ENCODE data around the gene UBLCP1.
"Not testable (repeated sequence)": the region's sequence is repeated elsewhere in the genome, so short reads cannot be mapped to it uniquely, and the experiment has no call there.

Gene UBLCP1

GRCh38 chr5:159228097-159228496, 35.0 kb upstream of the UBLCP1 start:
- not testable (repeated sequence) for H3K36me3 ChIP-seq (ENCODE audit: insufficient read depth, low read length); H3K9me3 ChIP-seq (ENCODE audit: insufficient read depth, low read depth, low read length); H3K4me3 ChIP-seq (ENCODE audit: low read length); H3K27ac ChIP-seq (ENCODE audit: low read depth, low read length); H3K9ac ChIP-seq (ENCODE audit: low read depth, low read length)
- peaks cover 11% of the 10 kb centered on the region for H3K4me1 ChIP-seq (ENCODE audit: insufficient read depth, low read length)
- 81% methylated on average over 5 of the region's 5 CpGs for WGBS
- peaks cover 98% of the 10 kb centered on the region for H3K27me3 ChIP-seq (ENCODE audit: insufficient read depth, low read length)

GRCh38 chr5:159230657-159231056, 32.4 kb upstream of the UBLCP1 start:
- no peaks in the 10 kb centered on the region for H3K9me3 ChIP-seq (ENCODE audit: insufficient read depth, low read depth, low read length)
- H3K9ac ChIP-seq (ENCODE audit: low read depth, low read length), result no peak overlapping the region
- H3K27me3 ChIP-seq (ENCODE audit: insufficient read depth, low read length), result peaks cover 88% of the 10 kb centered on the region
- no peaks in the 10 kb centered on the region for H3K36me3 ChIP-seq (ENCODE audit: insufficient read depth, low read length)
- 88% methylated on average over 2 of the region's 3 CpGs for WGBS
- peaks cover 11% of the 10 kb centered on the region for H3K4me1 ChIP-seq (ENCODE audit: insufficient read depth, low read length)
- no peak overlapping the region for H3K27ac ChIP-seq (ENCODE audit: low read depth, low read length)
- H3K4me3 ChIP-seq (ENCODE audit: low read length), result no peak overlapping the region

- Histone ChIP-seq H3K27ac (ENCODE audit: low read depth, low read length) (no peak overlapping the region), H3K9me3 (ENCODE audit: insufficient read depth, low read depth, low read length) (no peaks in the 10 kb centered on the region), H3K9ac (ENCODE audit: low read depth, low read length) (no peak overlapping the region), H3K4me3 (ENCODE audit: low read length) (no peak overlapping the region), H3K36me3 (ENCODE audit: insufficient read depth, low read length) (no peaks in the 10 kb centered on the region), H3K27me3 (ENCODE audit: insufficient read depth, low read length) (peaks cover 83% of the 10 kb centered on the region), H3K4me1 (ENCODE audit: insufficient read depth, low read length) (peaks cover 11% of the 10 kb centered on the region)
- 96% methylated on average over 1 of the region's 2 CpGs for WGBS
These were observed 31.9 kb upstream of the UBLCP1 start for GRCh38 chr5:159231167-159231566.

- not testable (repeated sequence) for H3K4me3 ChIP-seq (ENCODE audit: low read length); H3K27ac ChIP-seq (ENCODE audit: low read depth, low read length); H3K36me3 ChIP-seq (ENCODE audit: insufficient read depth, low read length); H3K4me1 ChIP-seq (ENCODE audit: insufficient read depth, low read length); H3K9ac ChIP-seq (ENCODE audit: low read depth, low read length); H3K9me3 ChIP-seq (ENCODE audit: insufficient read depth, low read depth, low read length)
- H3K27me3 ChIP-seq (ENCODE audit: insufficient read depth, low read length), result peaks cover 43% of the 10 kb centered on the region
- 100% methylated on average over 1 of the region's 2 CpGs for WGBS
These were observed 27.1 kb upstream of the UBLCP1 start for GRCh38 chr5:159235871-159236520.

- Histone ChIP-seq H3K4me1 (ENCODE audit: insufficient read depth, low read length) (no peaks in the 10 kb centered on the region), H3K27ac (ENCODE audit: low read depth, low read length) (no peak overlapping the region), H3K36me3 (ENCODE audit: insufficient read depth, low read length) (no peaks in the 10 kb centered on the region), H3K4me3 (ENCODE audit: low read length) (no peak overlapping the region), H3K27me3 (ENCODE audit: insufficient read depth, low read length) (peaks cover 25% of the 10 kb centered on the region; the same call in 1 of the 2 replicates), H3K9ac (ENCODE audit: low read depth, low read length) (no peak overlapping the region), H3K9me3 (ENCODE audit: insufficient read depth, low read depth, low read length) (no peaks in the 10 kb centered on the region)
- WGBS, result 85% methylated on average over 4 of the region's 4 CpGs
These were observed 22.7 kb upstream of the UBLCP1 start for GRCh38 chr5:159240301-159240870.

- H3K4me3 ChIP-seq (ENCODE audit: low read length), result no peak overlapping the region
- peaks cover 39% of the 10 kb centered on the region for H3K27me3 ChIP-seq (ENCODE audit: insufficient read depth, low read length)
- WGBS, result 86% methylated on average over 2 of the region's 2 CpGs
- H3K4me1 ChIP-seq (ENCODE audit: insufficient read depth, low read length), result no peaks in the 10 kb centered on the region
- H3K36me3 ChIP-seq (ENCODE audit: insufficient read depth, low read length), result no peaks in the 10 kb centered on the region
- no peaks in the 10 kb centered on the region for H3K9me3 ChIP-seq (ENCODE audit: insufficient read depth, low read depth, low read length)
- H3K27ac ChIP-seq (ENCODE audit: low read depth, low read length), result no peak overlapping the region
- no peak overlapping the region for H3K9ac ChIP-seq (ENCODE audit: low read depth, low read length)
These were observed 21.0 kb upstream of the UBLCP1 start for GRCh38 chr5:159241946-159242552.

GRCh38 chr5:159242656-159243055, 20.4 kb upstream of the UBLCP1 start:
- H3K4me1 ChIP-seq (ENCODE audit: insufficient read depth, low read length), result no peaks in the 10 kb centered on the region
- H3K36me3 ChIP-seq (ENCODE audit: insufficient read depth, low read length), result no peaks in the 10 kb centered on the region
- H3K4me3 ChIP-seq (ENCODE audit: low read length), result no peak overlapping the region
- no peaks in the 10 kb centered on the region for H3K9me3 ChIP-seq (ENCODE audit: insufficient read depth, low read depth, low read length)
- 83% methylated on average over 4 of the region's 4 CpGs for WGBS
- peaks cover 41% of the 10 kb centered on the region for H3K27me3 ChIP-seq (ENCODE audit: insufficient read depth, low read length)
- H3K9ac ChIP-seq (ENCODE audit: low read depth, low read length), result no peak overlapping the region
- H3K27ac ChIP-seq (ENCODE audit: low read depth, low read length), result no peak overlapping the region

GRCh38 chr5:159243385-159243784, 19.7 kb upstream of the UBLCP1 start:
- Histone ChIP-seq H3K36me3 (ENCODE audit: insufficient read depth, low read length) (no peaks in the 10 kb centered on the region), H3K4me3 (ENCODE audit: low read length) (no peak overlapping the region), H3K9me3 (ENCODE audit: insufficient read depth, low read depth, low read length) (no peaks in the 10 kb centered on the region), H3K27me3 (ENCODE audit: insufficient read depth, low read length) (peaks cover 43% of the 10 kb centered on the region), H3K9ac (ENCODE audit: low read depth, low read length) (no peak overlapping the region), H3K4me1 (ENCODE audit: insufficient read depth, low read length) (no peaks in the 10 kb centered on the region), H3K27ac (ENCODE audit: low read depth, low read length) (no peak overlapping the region)

GRCh38 chr5:159244163-159244562, 18.9 kb upstream of the UBLCP1 start:
- Histone ChIP-seq H3K27me3 (ENCODE audit: insufficient read depth, low read length) (peaks cover 50% of the 10 kb centered on the region), H3K4me3 (ENCODE audit: low read length) (no peak overlapping the region), H3K27ac (ENCODE audit: low read depth, low read length) (no peak overlapping the region), H3K9me3 (ENCODE audit: insufficient read depth, low read depth, low read length) (no peaks in the 10 kb centered on the region), H3K9ac (ENCODE audit: low read depth, low read length) (no peak overlapping the region), H3K4me1 (ENCODE audit: insufficient read depth, low read length) (no peaks in the 10 kb centered on the region), H3K36me3 (ENCODE audit: insufficient read depth, low read length) (no peaks in the 10 kb centered on the region)
- WGBS, result 71% methylated on average over 2 of the region's 3 CpGs

GRCh38 chr5:159244890-159245289, 18.2 kb upstream of the UBLCP1 start:
- no peak overlapping the region for H3K27ac ChIP-seq (ENCODE audit: low read depth, low read length)

GRCh38 chr5:159249158-159249557, 13.9 kb upstream of the UBLCP1 start:
- Histone ChIP-seq H3K9ac (ENCODE audit: low read depth, low read length) (no peak overlapping the region), H3K27me3 (ENCODE audit: insufficient read depth, low read length) (peaks cover 58% of the 10 kb centered on the region), H3K4me3 (ENCODE audit: low read length) (no peak overlapping the region), H3K9me3 (ENCODE audit: insufficient read depth, low read depth, low read length) (no peaks in the 10 kb centered on the region), H3K27ac (ENCODE audit: low read depth, low read length) (no peak overlapping the region), H3K4me1 (ENCODE audit: insufficient read depth, low read length) (no peaks in the 10 kb centered on the region), H3K36me3 (ENCODE audit: insufficient read depth, low read length) (no peaks in the 10 kb centered on the region)
- 100% methylated on average over 1 of the region's 2 CpGs for WGBS

More at GRCh38 chr5:159244890-159245289, 18.2 kb upstream of the UBLCP1 start:
- Histone ChIP-seq H3K4me1 (ENCODE audit: insufficient read depth, low read length) (no peaks in the 10 kb centered on the region), H3K9ac (ENCODE audit: low read depth, low read length) (no peak overlapping the region), H3K9me3 (ENCODE audit: insufficient read depth, low read depth, low read length) (no peaks in the 10 kb centered on the region), H3K36me3 (ENCODE audit: insufficient read depth, low read length) (no peaks in the 10 kb centered on the region), H3K27me3 (ENCODE audit: insufficient read depth, low read length) (peaks cover 57% of the 10 kb centered on the region), H3K4me3 (ENCODE audit: low read length) (no peak overlapping the region)

Measured in HUES64 (cell line).